ENCODE data around the gene CPD.

- TF ChIP-seq CTCF (IDR thresholded peaks at IDR 0.05) (no peak), POLR2AphosphoS5 (IDR thresholded peaks at IDR 0.05) (no peak), EP300 (IDR thresholded peaks at IDR 0.05) (no peak)
Measured at GRCh38 chr17:30427611-30428010, 48.9 kb downstream of the CPD start.
